Fibroblast of the aortic adventitia (primary cell): ENCODE data around the gene ZMPSTE24. TPM values are rescaled to one million over a fixed set of nuclear protein-coding genes. Genes with fewer than 3 reads are reported as not detected.
A peak's percentile ranks its signal among the peaks of the same experiment; 100 is the strongest.

Experiments used
- DNase-seq: peaks from one replicate; pipeline ENCODE4 v3.0.0-alpha.2; 2010; ENCODE audit warnings: low read depth
- H3K4me3 ChIP-seq: 2 replicates; pipeline ENCODE4 v1.5.1; 2011; ENCODE audit warnings: low read depth, mild to moderate bottlenecking, control low read depth, low read length, moderate library complexity
- CTCF ChIP-seq: IDR thresholded peaks from 2 replicates; pipeline ENCODE4 v1.5.1; 2011; ENCODE audit warnings: mild to moderate bottlenecking, low read length, control low read depth, inconsistent platforms; ENCODE audit not compliant: insufficient read depth
- total RNA-seq: library from RNA; depleted of rRNA; stranded (reverse); fragments of >200 nt; gene quantifications from 2 replicates; pipeline ENCODE4 v1.2.3, GENCODE V29; 2012; ENCODE audit warnings: low replicate concordance

Gene ZMPSTE24
- total RNA-seq, 1 donor = 103 TPM

DNA sequence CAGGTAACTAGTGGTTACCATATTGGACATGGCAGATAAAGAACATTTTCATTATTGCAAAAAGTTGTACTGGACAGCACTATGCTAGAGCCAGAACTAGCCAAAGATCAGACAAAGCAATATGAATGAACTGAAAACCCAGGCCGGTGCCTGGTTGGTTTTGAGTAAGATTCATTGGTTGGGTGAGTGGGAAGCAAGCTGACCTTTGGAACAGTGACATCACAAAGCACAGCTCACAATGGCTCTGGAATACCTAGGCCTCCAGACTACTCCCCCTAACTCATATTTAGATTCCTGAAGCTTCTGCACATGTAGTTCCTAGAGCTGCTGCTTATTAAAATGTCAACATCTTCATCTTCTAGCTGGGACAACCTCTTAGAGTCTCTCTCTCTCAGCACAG, 10.4 kb upstream of the ZMPSTE24 start, which contains the start of gene TMCO2:
TSS of gene TMCO2 (plus strand) at position 283 of the 400 bp plus-strand sequence. CDS start at position 340, 57 bp downstream.
- H3K4me3 ChIP-seq = no peak within 1 kb of the TSS

DNA sequence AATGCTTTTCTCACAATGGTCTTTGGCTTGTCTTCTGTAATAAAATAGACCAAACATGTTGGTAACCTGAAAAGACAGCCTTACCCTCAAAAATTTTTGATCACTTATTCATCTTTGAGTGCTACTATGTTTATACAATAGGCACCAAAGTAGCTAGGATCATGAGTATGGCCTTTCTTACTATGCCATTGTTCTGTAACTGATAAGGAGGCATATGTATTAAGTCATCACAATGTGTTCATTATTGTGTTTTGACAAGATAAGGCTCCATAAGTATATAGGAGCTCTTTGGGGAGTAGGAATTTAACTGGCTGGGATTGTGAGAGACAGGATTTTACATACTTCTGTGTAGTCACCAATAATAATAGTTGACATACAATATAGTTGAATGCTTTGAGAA, 9.6 kb upstream of the ZMPSTE24 start:
- no peak for TF ChIP-seq CTCF
- peak; percentile 70 for DNase-seq

More for the DNA sequence above, 10.4 kb upstream of the ZMPSTE24 start, which contains the start of gene TMCO2:
- DNase-seq = no peak
- no peak for TF ChIP-seq CTCF

GRCh38 chr1:40251456-40251855, 6.6 kb upstream of the ZMPSTE24 start:
- H3K4me3 ChIP-seq = no peak overlapping the region
- DNase-seq = no peak
- no peak for TF ChIP-seq CTCF

More for the DNA sequence above, 9.6 kb upstream of the ZMPSTE24 start:
- H3K4me3 ChIP-seq = no peak overlapping the region

GRCh38 chr1:40252601-40253000, 5.4 kb upstream of the ZMPSTE24 start:
- DNase-seq = peak; percentile 43
- TF ChIP-seq CTCF = no peak

GRCh38 chr1:40255231-40255630, 2.8 kb upstream of the ZMPSTE24 start:
- DNase-seq = no peak
- TF ChIP-seq CTCF = no peak
- H3K4me3 ChIP-seq = no peak overlapping the region

More at GRCh38 chr1:40252601-40253000, 5.4 kb upstream of the ZMPSTE24 start:
- H3K4me3 ChIP-seq = no peak overlapping the region

DNA sequence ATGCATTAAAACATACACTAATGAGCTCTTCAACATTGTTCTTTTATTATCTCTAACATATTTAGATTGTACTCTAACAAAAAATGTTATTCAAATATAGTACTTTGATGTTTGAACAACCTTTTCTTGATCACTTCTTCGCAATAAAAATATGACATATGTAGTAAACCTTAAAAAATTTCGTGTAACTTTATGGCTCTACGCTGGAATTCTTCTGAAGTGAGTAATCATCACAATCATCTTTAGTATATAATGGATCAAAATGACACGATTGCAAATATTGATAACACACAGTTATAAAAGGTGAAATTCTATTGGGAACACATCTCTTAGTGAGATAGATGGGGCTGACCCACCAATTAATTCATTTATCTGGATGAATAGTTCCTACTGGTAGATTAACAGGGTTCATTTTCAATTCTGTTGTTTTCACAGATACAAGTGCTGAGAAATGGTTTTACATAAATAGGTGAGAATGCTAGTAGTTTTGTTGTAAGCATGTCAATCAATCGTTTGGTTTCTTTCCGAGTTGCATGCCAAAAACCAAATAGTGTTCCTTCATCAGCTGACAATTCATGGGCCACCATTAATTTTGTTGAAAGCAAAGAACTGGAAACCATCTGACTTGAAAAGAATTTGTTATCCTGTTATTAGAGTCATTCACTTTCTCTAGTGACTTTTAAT, 1.5 kb upstream of the ZMPSTE24 start:
- no peak for DNase-seq
- peak overlapping the region; percentile 82 for H3K4me3 ChIP-seq
- TF ChIP-seq CTCF = no peak
